H1 (cell line): ENCODE data around the gene SUPT20H. TPM values are rescaled to one million over a fixed set of nuclear protein-coding genes. Genes with fewer than 3 reads are reported as not detected.

Experiments
- CTCF ChIA-PET: fragments of 300-600 bp; sonication (Branson Sonifier 250); formaldehyde crosslinking; loops from one replicate; lab custom pipeline; 2021; ENCODE audit not compliant: partially characterized antibody; lab: Charles Lee
- POLR2A ChIA-PET: fragments of 300-600 bp; sonication (Branson Sonifier 250); formaldehyde crosslinking; loops from one replicate; lab custom pipeline; 2021; ENCODE audit warnings: inconsistent platforms; ENCODE audit not compliant: partially characterized antibody; lab: Charles Lee
- DNase-seq, 2 experiments: peaks; one replicate each; pipeline versions ENCODE4 v3.0.0 to v3.0.0-alpha.2; 2010 to 2022; ENCODE audit warnings: low spot score in 2 of 2, low read depth in 1 of 2, mixed read lengths in 1 of 2
- FAIRE-seq: peaks from 2 replicates; lab custom pipeline; 2011; peaks lifted over from hg19 to GRCh38; lab: Jason Lieb, UNC
- H2AFZ ChIP-seq: 2 replicates; pipeline ENCODE4 v1.8.1; 2012; ENCODE audit warnings: low read length, inconsistent platforms
- H2AK5ac ChIP-seq: 2 replicates; pipeline ENCODE4 v1.6.1; 2013; ENCODE audit warnings: low read depth, low read length
- H2BK120ac ChIP-seq: replicated peaks from 2 replicates; pipeline ENCODE3; 2013; ENCODE audit warnings: low read depth, low read length, inconsistent platforms
- H2BK12ac ChIP-seq: 2 replicates; pipeline ENCODE4 v1.6.1; 2013; ENCODE audit warnings: low read depth, low read length
- H2BK15ac ChIP-seq: 2 replicates; pipeline ENCODE4 v1.6.1; 2013; ENCODE audit warnings: low read length
- H2BK20ac ChIP-seq: 2 replicates; pipeline ENCODE4 v1.6.1; 2013; ENCODE audit warnings: low read length
- H2BK5ac ChIP-seq: 2 replicates; pipeline ENCODE4 v1.6.1; 2013; ENCODE audit warnings: low read depth, low read length
- H3K14ac ChIP-seq: 2 replicates; pipeline ENCODE4 v1.6.1; 2013; ENCODE audit warnings: inconsistent platforms; ENCODE audit not compliant: insufficient read length
- H3K18ac ChIP-seq: 2 replicates; pipeline ENCODE4 v1.6.1; 2013; ENCODE audit warnings: low read length; ENCODE audit errors: extremely low read depth
- H3K23ac ChIP-seq: 2 replicates; pipeline ENCODE4 v1.6.1; 2013; ENCODE audit warnings: inconsistent platforms; ENCODE audit not compliant: insufficient read length
- H3K23me2 ChIP-seq: 2 replicates; pipeline ENCODE4 v1.6.1; 2013; ENCODE audit warnings: low read depth, low read length
- H3K27ac ChIP-seq: 2 replicates; pipeline ENCODE4 v1.6.1; 2011; ENCODE audit warnings: low read depth, low read length, inconsistent platforms
- H3K27me3 ChIP-seq, 4 experiments: replicated peaks in 1 of 4; 1 replicate in 1 of 4; 2 replicates in 3 of 4; pipeline versions ENCODE4 v1.6.1 to v1.8.1; 2011 to 2013; ENCODE audit warnings: low read length in 3 of 4, mild to moderate bottlenecking in 3 of 4, inconsistent platforms in 2 of 4, mixed read lengths in 2 of 4, moderate library complexity in 1 of 4; ENCODE audit not compliant: control insufficient read depth in 3 of 4, insufficient read depth in 3 of 4; ENCODE audit errors: extremely low read depth in 1 of 4
- H3K36me3 ChIP-seq, 4 experiments: 2 replicates each; pipeline versions ENCODE4 v1.6.1 to v1.8.1; 2011 to 2013; ENCODE audit warnings: mild to moderate bottlenecking in 4 of 4, low read length in 3 of 4, moderate library complexity in 2 of 4, control low read depth in 1 of 4, inconsistent platforms in 1 of 4; ENCODE audit not compliant: insufficient read depth in 4 of 4, control insufficient read depth in 2 of 4
- H3K4ac ChIP-seq: replicated peaks from 2 replicates; pipeline ENCODE3; 2013; ENCODE audit warnings: low read length, low read depth, mixed read lengths, inconsistent platforms; ENCODE audit not compliant: insufficient read length
- H3K4me1 ChIP-seq, 4 experiments: replicated peaks in 1 of 4; 1 replicate in 1 of 4; 2 replicates in 3 of 4; pipeline versions ENCODE4 v1.6.1 to v1.8.1; 2011 to 2013; ENCODE audit warnings: low read length in 3 of 4, inconsistent platforms in 2 of 4, mixed read lengths in 1 of 4; ENCODE audit not compliant: insufficient read depth in 4 of 4, control insufficient read depth in 3 of 4
- H3K4me2 ChIP-seq, 2 experiments: 2 replicates each; pipeline versions ENCODE4 v1.6.1 to v1.8.1; 2011 to 2013; ENCODE audit warnings: low read depth in 2 of 2, low read length in 2 of 2, control low read depth in 1 of 2, inconsistent platforms in 1 of 2, mild to moderate bottlenecking in 1 of 2; ENCODE audit not compliant: insufficient read depth in 1 of 2
- H3K4me3 ChIP-seq, 4 experiments: fragments of 200-600, 300-600 bp in 1 of 4; sonication (generic), shearing (Covaris generic), sonication (Bioruptor Twin) in 1 of 4; 2 replicates each; pipeline versions ENCODE4 v1.5.1 to v1.8.1; 2011 to 2016; ENCODE audit warnings: low read length in 4 of 4, low read depth in 3 of 4, control low read depth in 2 of 4, inconsistent platforms in 2 of 4, mild to moderate bottlenecking in 2 of 4, mixed read lengths in 1 of 4, moderate library complexity in 1 of 4; ENCODE audit not compliant: insufficient read depth in 2 of 4; ENCODE audit errors: extremely low read depth in 1 of 4
- H3K56ac ChIP-seq: replicated peaks from 2 replicates; pipeline ENCODE3; 2013; ENCODE audit warnings: low read depth, mild to moderate bottlenecking, mixed read lengths, low read length, inconsistent platforms; ENCODE audit not compliant: insufficient read length
- H3K79me1 ChIP-seq: 2 replicates; pipeline ENCODE4 v1.6.1; 2013; ENCODE audit warnings: low read depth, low read length, control low read depth
- H3K79me2 ChIP-seq, 2 experiments: 2 replicates each; pipeline versions ENCODE4 v1.6.1 to v1.8.1; 2012 to 2013; ENCODE audit warnings: low read length in 2 of 2, mild to moderate bottlenecking in 2 of 2, inconsistent platforms in 1 of 2; ENCODE audit not compliant: insufficient read depth in 2 of 2, control insufficient read depth in 1 of 2
- H3K9ac ChIP-seq, 4 experiments: replicated peaks in 1 of 4; 1 replicate in 1 of 4; 2 replicates in 3 of 4; pipeline versions ENCODE4 v1.6.1 to v1.8.1; 2011 to 2013; ENCODE audit warnings: low read depth in 3 of 4, low read length in 3 of 4, control low read depth in 2 of 4, mild to moderate bottlenecking in 2 of 4, moderate library complexity in 2 of 4, inconsistent platforms in 1 of 4; ENCODE audit errors: extremely low read depth in 1 of 4
- H3K9me3 ChIP-seq, 2 experiments: 2 replicates each; pipeline versions ENCODE4 v1.6.1 to v1.8.1; 2012 to 2013; ENCODE audit warnings: mild to moderate bottlenecking in 2 of 2, moderate library complexity in 2 of 2, control low read depth in 1 of 2, inconsistent platforms in 1 of 2, low read depth in 1 of 2, low read length in 1 of 2, mixed read lengths in 1 of 2; ENCODE audit not compliant: insufficient read depth in 2 of 2
- H4K20me1 ChIP-seq, 2 experiments: replicated peaks in 1 of 2; 2 replicates each; pipeline versions ENCODE3 to v1.8.1; 2011 to 2013; ENCODE audit warnings: inconsistent platforms in 2 of 2, low read length in 2 of 2, mild to moderate bottlenecking in 1 of 2; ENCODE audit not compliant: insufficient read depth in 2 of 2, control insufficient read depth in 1 of 2
- H4K5ac ChIP-seq: 2 replicates; pipeline ENCODE4 v1.6.1; 2013; ENCODE audit warnings: low read length, low read depth, mixed read lengths, inconsistent platforms; ENCODE audit not compliant: insufficient read length
- H4K8ac ChIP-seq: 2 replicates; pipeline ENCODE4 v1.8.0; 2013; ENCODE audit warnings: mild to moderate bottlenecking, moderate library complexity, low read length, inconsistent platforms; ENCODE audit not compliant: insufficient read depth; ENCODE audit errors: extremely low read depth
- H4K91ac ChIP-seq: replicated peaks from 2 replicates; pipeline ENCODE3; 2013; ENCODE audit warnings: low read length, mixed read lengths, inconsistent platforms; ENCODE audit not compliant: insufficient read length
- CTCF ChIP-seq, 3 experiments: IDR thresholded peaks; 1 replicate in 2 of 3; 2 replicates in 1 of 3; pipeline versions ENCODE4 v1.5.1 to v1.6.1; 2011; ENCODE audit warnings: low read length in 3 of 3, mild to moderate bottlenecking in 3 of 3, inconsistent platforms in 2 of 3, low read depth in 1 of 3, moderate library complexity in 1 of 3; ENCODE audit not compliant: insufficient read depth in 1 of 3; ENCODE audit errors: control extremely low read depth in 1 of 3
- FOSL1 ChIP-seq: IDR thresholded peaks from 2 replicates; pipeline ENCODE4 v1.6.1; 2011; ENCODE audit warnings: mild to moderate bottlenecking, low read depth, low read length, moderate library complexity; ENCODE audit not compliant: insufficient read depth
- RAD21 ChIP-seq, 2 experiments: IDR thresholded peaks in 1 of 2; conservative IDR thresholded peaks in 1 of 2; 2 replicates each; pipeline ENCODE4 v1.6.1; 2011; ENCODE audit warnings: low read depth in 2 of 2, low read length in 2 of 2, improper control_type of control experiment in 1 of 2, inconsistent platforms in 1 of 2, mild to moderate bottlenecking in 1 of 2, moderate library complexity in 1 of 2
- WGBS, 2 experiments: shearing (Covaris generic) in 1 of 2; methylation state at CpG; one replicate each; pipeline versions ENCODE4 v1.1.6 to v1.1.7; 2013 to 2015; ENCODE audit warnings: low lambda C conversion rate in 2 of 2, mixed read lengths in 2 of 2, inconsistent platforms in 1 of 2, low coverage in 1 of 2, missing lambda C conversion rate in 1 of 2; ENCODE audit not compliant: insufficient replicate concordance in 2 of 2, insufficient coverage in 1 of 2, insufficient read length in 1 of 2; ENCODE audit errors: extremely low coverage in 1 of 2, missing lambda C conversion rate in 1 of 2; 5-methylcytosine and 5-hydroxymethylcytosine counted together
- polyA plus RNA-seq, 7 experiments: library from polyadenylated mRNA; depleted of rRNA in 3 of 7; stranded (reverse) in 5 of 7; unstranded in 2 of 7; fragments of >200 nt in 5 of 7; fragments of 200-250 nt in 2 of 7; gene quantifications; 1 replicate in 5 of 7; 2 replicates in 1 of 7; 4 replicates in 1 of 7; pipeline versions ENCODE4 v1.2.1 to v1.2.3, GENCODE V29; 2011 to 2013; ENCODE audit warnings: missing spikeins in 2 of 7, mixed read lengths in 2 of 7
- total RNA-seq: library from RNA; stranded (reverse); fragmentation: NEBNext Ultra II Directional; extraction: Animal tissue kit (Norgen Biotek cat#: 25700); gene quantifications from 2 replicates; pipeline ENCODE4 v1.2.1, GENCODE V29; 2021

The SUPT20H gene
- total and polyA plus RNA-seq, 2 of the 8 experiments (the other 6 are each of a cell fraction or from before 2014, with no cell fraction given): 69.2 to 75.1 TPM

GRCh38 chr13:36981156-36981743 is 78.2 kb downstream of the SUPT20H start:
- Histone ChIP-seq H3K4ac (no peak overlapping the region), H4K91ac (no peak overlapping the region), H3K27ac (no peak overlapping the region), H4K20me1 (no peaks in the 10 kb centered on the region), H3K4me3 (no peak overlapping the region), H2AFZ (no peak overlapping the region), H2BK15ac (no peak overlapping the region), H3K9me3 (no peaks in the 10 kb centered on the region), H2BK120ac (no peak overlapping the region), H3K79me1 (no peaks in the 10 kb centered on the region), H3K18ac (no peak overlapping the region), H3K79me2 (no peaks in the 10 kb centered on the region), H3K23me2 (no peaks in the 10 kb centered on the region), H4K5ac (no peak overlapping the region), H3K23ac (no peak overlapping the region), H3K14ac (no peak overlapping the region), H2BK20ac (no peak overlapping the region), H2AK5ac (no peak overlapping the region), H2BK5ac (no peak overlapping the region), H2BK12ac (no peak overlapping the region), H3K36me3 (peaks cover 10 to 45% (median 19%) of the 10 kb centered on the region in 4 experiments; a peak in 7 of 8 replicates), H3K27me3 (no peaks in the 10 kb centered on the region), H3K4me1 (no peaks in the 10 kb centered on the region), H3K4me2 (no peak overlapping the region), H3K56ac (no peak overlapping the region), H4K8ac (no peak overlapping the region), H3K9ac (no peak overlapping the region)
- no peak for DNase-seq
- ChIA-PET CTCF (interaction anchor here (0.7 to 8.6 kb wide), 31 partner anchors 8 to 562 kb away, joined by 3 to 85 read pairs (median 4); partner anchors contain the start of gene ALG5), POLR2A (interaction anchor here (0.8 to 1.0 kb wide), 2 partner anchors 16 to 18 kb away, joined by 3 to 4 read pairs; partner anchors contain the start of gene ALG5)
- TF ChIP-seq CTCF (IDR thresholded peaks at IDR 0.05; ENCODE audit: control extremely low read depth in 1 of 3, insufficient read depth in 1 of 3, low read depth in 1 of 3, low read length in 3 of 3) (peak in 2 of 3 experiments; percentile 22 to 44; a peak in 2 of 4 replicates), RAD21 (IDR thresholded peaks at IDR 0.05 in 1 of 2, conservative IDR thresholded peaks at IDR 0.05 in 1 of 2; ENCODE audit: low read depth in 2 of 2, low read length in 2 of 2) (peak; percentile 60 to 61), FOSL1 (no peak)
- 68% methylated on average over 6 of the region's 6 CpGs; no CpG with 5 or more reads in 1 of the 2 experiments for WGBS, 2 experiments
- no peak for FAIRE-seq
